GM21447 (cell line): Measurements from ENCODE around the gene SPNS2.

Experiments
- ATAC-seq: cut with Tn5 transposase; IDR thresholded peaks from one replicate; pipeline ENCODE4 v1.9.1; 2021; ENCODE audit not compliant: unreplicated experiment

The SPNS2 gene

GRCh38 chr17:4518901-4519300 is 20.2 kb downstream of the SPNS2 start:
- ATAC-seq: no peak

GRCh38 chr17:4519361-4519788 is 20.7 kb downstream of the SPNS2 start:
- ATAC-seq: no peak

- ATAC-seq: no peak
Measured at GRCh38 chr17:4520060-4520893, 21.6 kb downstream of the SPNS2 start.

- no peak for ATAC-seq
Measured at GRCh38 chr17:4520894-4521600, 22.4 kb downstream of the SPNS2 start.

GRCh38 chr17:4522661-4523060 is 24.0 kb downstream of the SPNS2 start:
- no peak for ATAC-seq

- no peak for ATAC-seq
Measured at GRCh38 chr17:4523946-4524345, 25.3 kb downstream of the SPNS2 start.

- no peak for ATAC-seq
Measured at GRCh38 chr17:4525691-4526397, 27.2 kb downstream of the SPNS2 start.

GRCh38 chr17:4527134-4527533 is 28.5 kb downstream of the SPNS2 start:
- ATAC-seq: no peak

- no peak for ATAC-seq
Measured at GRCh38 chr17:4527566-4528125, 29.0 kb downstream of the SPNS2 start.

- ATAC-seq: no peak
Measured at GRCh38 chr17:4529533-4530152, 31.0 kb downstream of the SPNS2 start.

- ATAC-seq: no peak
Measured at GRCh38 chr17:4530799-4531730, 32.4 kb downstream of the SPNS2 start.

GRCh38 chr17:4531988-4532736 is 33.5 kb downstream of the SPNS2 start:
- no peak for ATAC-seq

- ATAC-seq: no peak
Measured at GRCh38 chr17:4532860-4533522, 34.3 kb downstream of the SPNS2 start.

- no peak for ATAC-seq
Measured at GRCh38 chr17:4533523-4534504, 35.1 kb downstream of the SPNS2 start.

GRCh38 chr17:4534515-4534914 is 35.8 kb downstream of the SPNS2 start:
- ATAC-seq: no peak

- no peak for ATAC-seq
Measured at GRCh38 chr17:4534928-4535666, 36.4 kb downstream of the SPNS2 start.
